Caco-2 (cell line): ENCODE data around the gene TFEB. TPM values are rescaled to one million over a fixed set of nuclear protein-coding genes. Genes with fewer than 3 reads are reported as not detected.
A peak's percentile ranks its signal among the peaks of the same experiment; 100 is the strongest.

Experiments
- BruUV-seq: library from RNA; stranded (reverse); fragments of 400-500 nt; replicated peaks from 2 replicates; lab custom pipeline; 2021; lab: Mats Ljungman, UMichigan
- CTCF ChIA-PET: fragments of 300-600 bp; sonication (Branson Sonifier 250); formaldehyde crosslinking; loops from one replicate; lab custom pipeline; 2022; ENCODE audit warnings: antibody characterized with exemption; lab: Charles Lee
- POLR2A ChIA-PET: fragments of 300-600 bp; sonication (Branson Sonifier 250); formaldehyde crosslinking; loops from one replicate; lab custom pipeline; 2022; ENCODE audit warnings: antibody characterized with exemption; lab: Charles Lee
- DNase-seq, 2 experiments: peaks; one replicate each; pipeline versions ENCODE4 v3.0.0 to v3.0.0-alpha.2; 2020 to 2022
- H3K27me3 ChIP-seq: replicated peaks from 2 replicates; pipeline ENCODE4 v1.6.0; 2011; ENCODE audit warnings: low read length; ENCODE audit not compliant: control insufficient read depth, insufficient read depth
- H3K36me3 ChIP-seq: 2 replicates; pipeline ENCODE4 v1.5.1; 2011; ENCODE audit warnings: low read length; ENCODE audit not compliant: control insufficient read depth, insufficient read depth
- H3K4me1 ChIP-seq: fragments of 250-450 bp; sonication (Bioruptor Pico); 2 replicates; pipeline ENCODE4 v1.5.1; 2020; ENCODE audit warnings: mild to moderate bottlenecking
- H3K4me3 ChIP-seq: 2 replicates; pipeline ENCODE4 v1.5.1; 2011; ENCODE audit warnings: low read depth, mild to moderate bottlenecking, control low read depth, low read length
- H3K9me3 ChIP-seq: fragments of 250-450 bp; sonication (Bioruptor Pico); 2 replicates; pipeline ENCODE4 v1.5.1; 2020; ENCODE audit warnings: mild to moderate bottlenecking, moderate library complexity
- H3K27ac Mint-ChIP-seq: one replicate; pipeline ENCODE4 v1.8.0; 2022; ENCODE audit warnings: mixed read lengths; ENCODE audit not compliant: unreplicated experiment
- H3K27me3 Mint-ChIP-seq: one replicate; pipeline ENCODE4 v1.8.0; 2022; ENCODE audit warnings: mixed read lengths; ENCODE audit not compliant: insufficient read depth, unreplicated experiment
- H3K36me3 Mint-ChIP-seq: one replicate; pipeline ENCODE4 v1.8.0; 2022; ENCODE audit warnings: mild to moderate bottlenecking, mixed read lengths; ENCODE audit not compliant: insufficient read depth, unreplicated experiment
- H3K4me1 Mint-ChIP-seq: one replicate; pipeline ENCODE4 v1.8.0; 2022; ENCODE audit warnings: low read depth, mixed read lengths; ENCODE audit not compliant: unreplicated experiment
- H3K4me3 Mint-ChIP-seq: one replicate; pipeline ENCODE4 v1.8.0; 2022; ENCODE audit warnings: mild to moderate bottlenecking, moderate library complexity, mixed read lengths; ENCODE audit not compliant: unreplicated experiment
- H3K9me3 Mint-ChIP-seq: one replicate; pipeline ENCODE4 v1.8.0; 2022; ENCODE audit warnings: mixed read lengths; ENCODE audit not compliant: unreplicated experiment
- CTCF ChIP-seq, 2 experiments: fragments of 200-600 bp in 1 of 2; IDR thresholded peaks; 1 replicate in 1 of 2; 2 replicates in 1 of 2; pipeline versions ENCODE4 v1.5.1 to v1.8.0; 2011 to 2022; ENCODE audit warnings: antibody characterized with exemption in 1 of 2, control low read depth in 1 of 2, inconsistent platforms in 1 of 2, low read depth in 1 of 2, low read length in 1 of 2, mild to moderate bottlenecking in 1 of 2, moderate library complexity in 1 of 2; ENCODE audit not compliant: insufficient read depth in 1 of 2, severe bottlenecking in 1 of 2, unreplicated experiment in 1 of 2
- intact Hi-C: fragments of 100-400 bp; cut with micrococcal nuclease; formaldehyde crosslinking; loops from one replicate; pipeline ENCODE4 v1.10.0; 2022; ENCODE audit not compliant: unreplicated experiment
- total RNA-seq: library from RNA; stranded (reverse); gene quantifications from 2 replicates; pipeline ENCODE4 v1.2.3, GENCODE V29; 2022

TFEB gene
- total RNA-seq, 1 experiment from 2014 or later = 3.8 TPM

DNA sequence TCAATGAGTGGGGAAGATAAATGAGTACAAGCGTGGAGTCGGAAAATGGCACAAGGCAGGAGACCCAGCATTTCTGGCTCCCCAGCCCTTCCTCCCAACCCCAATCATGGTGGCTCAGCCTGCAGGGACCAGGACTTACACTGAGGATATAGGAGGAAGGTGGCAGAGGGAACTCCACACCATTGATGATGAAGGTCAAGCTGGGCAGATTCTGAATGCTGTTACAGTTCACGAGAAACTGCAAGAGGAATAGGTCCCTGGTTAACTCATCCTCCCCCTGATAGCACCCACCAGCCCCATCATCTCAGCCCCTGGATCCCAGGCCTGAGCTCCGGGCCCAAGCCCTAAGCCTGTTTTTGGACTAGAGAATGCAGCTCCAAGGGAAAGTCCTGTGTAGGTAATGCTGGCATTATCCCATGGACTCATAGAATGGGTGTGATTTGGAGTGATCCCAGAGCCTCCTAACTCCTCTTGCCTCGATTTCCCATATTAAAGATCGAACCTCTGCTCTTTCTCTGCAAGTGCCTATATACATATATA is 2.3 kb upstream of the TFEB start:
- no peak for TF ChIP-seq CTCF (IDR thresholded peaks at IDR 0.05; ENCODE audit: insufficient read depth in 1 of 2, low read depth in 1 of 2, low read length in 1 of 2, severe bottlenecking in 1 of 2, unreplicated experiment in 1 of 2)
- DNase-seq = no peak
- no peaks in the 10 kb centered on the region for H3K27me3 ChIP-seq
- Mint-ChIP-seq H3K4me1 (peaks cover 23% of the 10 kb centered on the region), H3K4me3 (no peak overlapping the region), H3K27me3 (no peaks in the 10 kb centered on the region), H3K9me3 (no peaks in the 10 kb centered on the region), H3K27ac (no peak overlapping the region), H3K36me3 (peaks cover 10% of the 10 kb centered on the region)
- POLR2A ChIA-PET = no interaction called here
- no TSS peak for BruUV-seq
- H3K4me1 ChIP-seq = peaks cover 56% of the 10 kb centered on the region
- CTCF ChIA-PET = no interaction called here
- H3K9me3 ChIP-seq = no peaks in the 10 kb centered on the region
- no peaks in the 10 kb centered on the region for H3K36me3 ChIP-seq
- H3K4me3 ChIP-seq = no peak overlapping the region
- intact Hi-C loops = no loop called here

DNA sequence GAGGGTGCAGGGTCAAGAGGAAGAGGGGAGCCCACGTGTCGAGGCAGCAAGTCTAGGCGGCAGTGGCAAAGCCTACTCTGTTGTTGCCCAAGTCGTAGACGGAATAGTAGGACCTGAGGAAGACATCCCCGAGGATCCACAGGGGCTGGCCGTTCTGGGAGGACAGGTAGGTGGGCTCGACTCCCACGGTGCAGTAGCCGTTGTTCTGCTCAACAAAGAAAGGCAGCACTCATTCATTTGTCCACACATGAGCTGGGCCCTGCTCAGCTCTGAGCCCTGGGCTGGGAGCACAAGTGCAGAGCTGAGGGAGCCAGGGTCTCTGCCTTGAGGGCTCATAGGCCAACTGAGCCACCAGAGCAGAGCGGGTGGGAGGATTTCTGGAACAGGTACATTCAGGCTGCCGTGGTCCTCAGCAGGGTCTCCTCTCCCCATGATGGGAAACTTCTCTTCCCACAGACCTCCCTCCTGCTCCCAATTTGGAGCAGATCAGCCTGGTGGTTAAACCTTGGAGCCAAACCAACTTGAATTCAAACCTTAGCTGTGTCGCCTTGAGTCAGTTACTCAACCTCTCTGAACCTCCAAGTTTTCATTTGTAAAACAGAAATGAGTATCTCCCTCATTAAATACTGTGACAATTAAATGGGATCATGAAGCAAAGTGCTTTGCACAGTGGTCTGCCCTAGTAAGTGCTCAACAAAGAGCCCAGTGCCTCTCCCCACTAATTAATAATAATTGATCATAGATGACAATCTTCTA is 1.6 kb upstream of the TFEB start:
- peaks cover 4% of the 10 kb centered on the region for H3K36me3 Mint-ChIP-seq
- no peak overlapping the region for H3K4me3 Mint-ChIP-seq
- no peaks in the 10 kb centered on the region for H3K9me3 Mint-ChIP-seq
- TF ChIP-seq CTCF (IDR thresholded peaks at IDR 0.05; ENCODE audit: insufficient read depth in 1 of 2, low read depth in 1 of 2, low read length in 1 of 2, severe bottlenecking in 1 of 2, unreplicated experiment in 1 of 2) = no peak
- no peak overlapping the region for H3K4me3 ChIP-seq
- H3K27me3 ChIP-seq = no peaks in the 10 kb centered on the region
- no peak for DNase-seq
- ChIA-PET POLR2A (no interaction called here), CTCF (no interaction called here)
- peak overlapping the region; percentile 36 for H3K27ac Mint-ChIP-seq
- no peaks in the 10 kb centered on the region for H3K9me3 ChIP-seq
- BruUV-seq = no TSS peak
- H3K36me3 ChIP-seq = no peaks in the 10 kb centered on the region
- H3K4me1 Mint-ChIP-seq = peaks cover 22% of the 10 kb centered on the region
- intact Hi-C loops = no loop called here
- peaks cover 49% of the 10 kb centered on the region for H3K4me1 ChIP-seq
- H3K27me3 Mint-ChIP-seq = no peaks in the 10 kb centered on the region

GRCh38 chr6:41736186-41736733 is 852 bp upstream of the TFEB start:
- TF ChIP-seq CTCF (IDR thresholded peaks at IDR 0.05; ENCODE audit: insufficient read depth in 1 of 2, low read depth in 1 of 2, low read length in 1 of 2, severe bottlenecking in 1 of 2, unreplicated experiment in 1 of 2) = no peak
- Histone ChIP-seq H3K4me3 (no peak overlapping the region), H3K36me3 (no peaks in the 10 kb centered on the region), H3K4me1 (peaks cover 44% of the 10 kb centered on the region), H3K27me3 (no peaks in the 10 kb centered on the region), H3K9me3 (no peaks in the 10 kb centered on the region)
- Mint-ChIP-seq H3K4me3 (peak overlapping the region; percentile 75), H3K27ac (peak overlapping the region; percentile 61), H3K36me3 (no peaks in the 10 kb centered on the region), H3K9me3 (no peaks in the 10 kb centered on the region), H3K4me1 (peaks cover 15% of the 10 kb centered on the region), H3K27me3 (no peaks in the 10 kb centered on the region)
- POLR2A ChIA-PET = no interaction called here
- CTCF ChIA-PET = interaction anchor here (0.5 to 3.2 kb wide), 4 partner anchors 31 to 50 kb away, joined by 3 to 23 read pairs (median 4); partner anchors contain the start of gene TOMM6
- DNase-seq = no peak
- no TSS peak for BruUV-seq
- intact Hi-C loops = no loop called here
